NCI-H2171 (cell line): ENCODE data around the gene SMPD3.

Experiments
- DNase-seq: peaks from one replicate; lab custom pipeline; 2025; lab: John Stamatoyannopoulos, UW

The SMPD3 gene

DNA sequence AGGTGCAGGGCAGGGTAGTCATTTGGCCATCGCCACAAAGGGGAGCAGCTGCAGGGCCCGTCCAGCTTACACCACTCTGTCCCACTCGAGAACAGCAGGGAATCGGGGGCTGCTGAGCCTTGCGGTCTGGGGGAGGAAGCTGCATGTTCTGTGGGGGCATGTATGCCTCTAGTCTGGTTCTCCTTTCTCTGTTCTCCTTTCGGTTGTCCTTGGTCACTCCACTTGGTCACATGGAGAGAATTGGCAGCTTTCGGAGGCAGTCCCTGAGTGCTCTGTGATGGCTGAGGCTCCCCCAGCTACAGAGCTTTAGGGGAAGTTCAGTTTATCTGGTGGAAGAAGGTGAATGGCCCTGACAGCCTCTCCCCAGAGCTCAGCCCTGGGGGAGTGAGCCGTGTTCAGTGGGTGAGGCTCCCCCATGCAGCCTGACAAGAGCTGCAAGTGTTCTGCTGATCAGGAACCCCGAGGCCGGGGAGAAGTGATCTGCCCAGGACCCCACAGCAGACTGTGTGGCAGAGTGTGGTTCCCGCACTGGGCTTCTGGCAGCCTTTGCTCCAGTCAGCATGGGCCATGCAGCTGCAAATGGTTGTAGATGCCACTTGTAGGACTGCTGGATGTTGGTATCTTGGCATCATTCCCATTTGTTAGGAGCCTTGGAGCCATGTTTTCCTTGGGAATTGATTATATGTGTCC, 22.3 kb upstream of the SMPD3 start:
- DNase-seq = no peak

DNA sequence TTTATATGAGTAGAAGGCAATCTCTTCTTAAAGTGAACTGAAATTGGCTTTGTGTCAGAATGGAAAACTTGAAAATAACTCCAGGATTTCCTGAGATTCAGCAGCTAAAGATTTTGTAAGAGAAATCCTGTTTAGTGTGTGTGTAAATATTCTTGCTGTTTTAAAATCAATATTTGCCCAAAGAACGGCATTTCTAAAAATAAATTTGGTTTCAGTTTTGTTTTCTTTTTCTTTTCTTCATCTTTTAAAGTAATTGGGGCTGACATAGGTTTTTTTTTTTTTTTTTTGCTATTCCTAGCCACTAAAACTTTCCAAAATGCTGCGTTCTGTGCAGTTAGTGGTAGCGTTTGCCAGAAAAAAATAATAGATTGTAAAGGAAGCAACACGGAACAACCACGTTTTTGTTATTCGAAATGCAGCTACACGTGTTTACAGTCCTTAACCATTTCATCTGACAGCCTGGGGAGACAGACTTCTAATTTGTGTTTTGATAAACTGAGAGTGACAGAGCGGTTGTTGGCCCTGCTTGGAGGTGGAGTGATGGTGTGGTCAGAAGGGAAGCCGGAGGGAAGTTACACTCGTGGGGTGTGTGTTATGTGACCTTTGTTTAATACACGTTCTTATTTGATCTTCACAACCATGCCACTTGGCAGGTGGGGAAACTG, 21.6 kb upstream of the SMPD3 start:
- no peak for DNase-seq

DNA sequence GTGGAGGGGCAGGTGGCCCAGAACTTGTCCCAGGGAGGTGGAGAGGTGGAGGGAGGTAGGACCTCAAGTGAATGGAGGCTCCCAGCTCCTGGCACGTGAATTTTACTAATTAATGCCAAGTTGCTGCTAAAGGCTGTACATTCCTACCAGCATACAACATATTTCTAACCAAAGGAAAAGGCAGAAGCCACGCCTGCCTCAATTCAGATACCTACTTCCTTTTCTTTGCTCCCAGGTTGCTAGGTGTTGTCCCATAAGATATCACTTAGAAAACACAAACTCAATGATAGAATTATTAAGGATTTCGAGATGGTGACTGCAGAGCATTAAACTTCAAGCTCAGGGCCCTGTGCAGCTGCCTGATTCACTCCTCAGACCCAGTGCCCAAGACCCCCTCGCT, 20.5 kb upstream of the SMPD3 start:
- no peak for DNase-seq

DNA sequence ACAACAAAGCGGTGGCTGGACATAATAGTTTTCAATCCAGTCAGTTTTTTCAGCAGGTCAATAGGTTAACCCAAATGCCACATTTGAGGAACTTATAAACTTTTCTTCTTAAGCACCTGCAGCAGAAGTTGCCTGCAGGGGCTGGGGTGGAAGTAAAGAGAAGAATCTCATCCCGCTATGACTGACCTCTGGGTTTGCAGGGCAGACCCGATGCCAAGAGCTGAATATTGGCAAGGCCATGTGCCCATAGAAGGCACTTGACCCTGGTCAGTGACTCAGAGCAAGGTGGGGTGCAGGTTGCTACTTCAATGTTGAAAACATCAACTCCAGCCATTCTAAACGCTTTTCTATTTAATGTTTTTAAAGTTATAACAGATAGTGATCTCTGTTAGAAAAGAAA, 17.9 kb upstream of the SMPD3 start:
- DNase-seq = no peak

DNA sequence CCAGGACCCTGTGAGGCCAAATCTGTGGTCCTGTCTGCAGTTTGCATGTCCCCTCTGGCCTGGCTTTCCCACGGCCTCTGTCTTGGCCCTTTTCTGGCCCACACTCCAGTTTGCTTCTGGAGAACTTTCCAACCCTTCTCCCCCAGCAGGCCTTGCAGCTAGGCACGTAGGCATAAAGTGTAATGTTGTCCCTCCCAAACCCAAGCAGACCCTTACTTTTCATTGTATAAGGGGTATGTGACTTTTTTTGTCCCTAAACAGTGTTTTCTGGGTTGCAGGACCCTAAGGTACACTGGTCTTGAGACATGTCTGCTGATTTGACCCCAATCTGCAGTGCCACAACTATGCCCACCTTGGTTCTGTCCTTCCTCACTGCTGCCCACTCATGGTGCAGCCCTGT, 15.6 kb upstream of the SMPD3 start:
- no peak for DNase-seq

DNA sequence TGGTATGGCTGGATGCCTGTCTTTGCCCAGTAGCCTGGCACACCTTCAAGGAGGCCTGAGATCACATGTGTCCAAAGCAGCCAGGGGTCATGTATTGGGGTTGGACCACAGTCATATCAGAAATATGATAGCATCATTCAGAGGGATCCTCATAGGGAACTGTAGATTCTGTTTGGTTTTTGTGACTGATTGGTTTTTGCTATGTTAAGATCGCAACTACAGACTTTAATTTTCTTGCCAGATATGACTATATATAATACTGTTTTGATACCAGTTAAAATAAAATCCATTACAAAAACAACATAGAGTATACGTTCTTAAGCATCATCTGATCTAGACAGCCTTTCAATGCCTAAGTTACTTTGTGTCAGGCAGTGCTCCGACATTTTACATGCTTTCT, 11.8 kb upstream of the SMPD3 start:
- DNase-seq = no peak

DNA sequence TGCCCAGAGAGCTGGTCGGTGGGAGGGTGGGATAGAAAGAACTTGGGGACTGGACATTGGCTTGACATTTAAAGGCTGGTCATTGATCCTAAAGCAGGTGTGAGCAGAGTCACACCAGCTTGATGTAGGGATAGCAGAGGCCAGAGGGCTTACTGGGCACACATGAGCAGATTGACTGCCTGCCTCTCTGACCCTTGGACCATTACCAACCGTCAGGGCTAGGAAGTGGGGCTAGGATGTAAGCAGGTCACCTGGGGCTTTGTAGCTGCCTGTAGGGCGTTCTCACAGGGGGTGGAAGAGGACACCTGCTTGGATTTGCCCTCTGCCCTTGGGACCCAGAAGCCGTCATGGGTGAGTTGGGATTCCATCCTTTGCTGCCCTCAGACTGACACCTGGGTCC, 11.1 kb upstream of the SMPD3 start:
- no peak for DNase-seq

DNA sequence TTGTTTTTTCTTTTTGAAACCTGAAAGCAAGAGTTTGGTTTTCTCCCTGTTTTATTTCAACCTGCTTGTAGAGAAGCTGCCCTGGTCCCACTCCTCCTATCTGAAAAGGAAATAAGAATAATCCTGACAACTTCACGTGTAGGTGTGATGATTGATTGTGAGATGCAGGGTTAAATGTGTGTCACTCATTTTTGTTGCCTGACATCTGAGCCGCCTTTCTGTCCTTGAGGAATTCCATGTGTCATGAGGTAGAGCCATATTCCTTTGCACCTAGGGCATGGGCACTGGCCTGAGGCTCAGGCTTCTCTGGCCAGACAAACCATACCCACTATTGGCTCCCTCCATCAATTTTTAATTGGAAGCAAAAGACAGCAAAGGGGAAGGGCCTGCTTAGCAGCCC, 10.2 kb upstream of the SMPD3 start:
- no peak for DNase-seq

DNA sequence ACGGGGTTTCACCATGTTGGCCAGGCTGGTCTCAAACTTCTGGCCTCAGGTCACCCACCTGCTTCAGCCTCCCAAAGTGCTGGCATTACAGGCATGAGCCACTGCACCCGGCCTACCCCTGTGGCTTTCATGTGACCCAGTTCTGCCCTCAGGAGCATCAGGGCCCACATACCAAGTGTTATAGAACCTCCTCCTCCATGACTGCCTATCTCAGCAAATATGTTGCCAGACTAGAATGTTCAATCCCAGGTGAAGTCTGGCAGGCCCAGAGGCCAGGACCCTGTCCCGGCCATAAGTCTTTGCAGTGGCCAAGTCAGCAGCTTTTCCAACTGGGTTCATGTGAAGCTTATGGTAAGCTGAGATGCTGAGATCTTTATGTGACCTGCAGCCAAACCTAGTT, 9.8 kb upstream of the SMPD3 start:
- DNase-seq = no peak

DNA sequence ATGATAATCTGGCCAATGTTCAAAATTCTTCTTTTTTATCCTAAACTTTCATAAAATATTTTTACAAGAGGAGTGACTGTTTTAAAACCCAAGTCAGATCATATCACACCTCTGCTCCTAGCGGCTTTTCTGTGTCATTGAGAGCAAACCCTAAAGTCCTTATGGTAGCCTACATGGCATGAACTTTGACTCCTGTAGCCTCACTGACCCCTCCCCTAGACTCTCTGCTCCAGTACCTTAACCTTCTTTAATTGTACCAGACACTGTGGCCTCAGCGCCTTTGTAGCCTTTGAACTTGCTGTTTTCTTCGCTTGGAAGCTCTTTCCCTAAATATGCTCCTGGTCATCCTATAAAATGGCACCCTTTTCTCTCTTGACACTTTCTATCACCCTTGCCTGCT, 7.3 kb upstream of the SMPD3 start:
- no peak for DNase-seq

DNA sequence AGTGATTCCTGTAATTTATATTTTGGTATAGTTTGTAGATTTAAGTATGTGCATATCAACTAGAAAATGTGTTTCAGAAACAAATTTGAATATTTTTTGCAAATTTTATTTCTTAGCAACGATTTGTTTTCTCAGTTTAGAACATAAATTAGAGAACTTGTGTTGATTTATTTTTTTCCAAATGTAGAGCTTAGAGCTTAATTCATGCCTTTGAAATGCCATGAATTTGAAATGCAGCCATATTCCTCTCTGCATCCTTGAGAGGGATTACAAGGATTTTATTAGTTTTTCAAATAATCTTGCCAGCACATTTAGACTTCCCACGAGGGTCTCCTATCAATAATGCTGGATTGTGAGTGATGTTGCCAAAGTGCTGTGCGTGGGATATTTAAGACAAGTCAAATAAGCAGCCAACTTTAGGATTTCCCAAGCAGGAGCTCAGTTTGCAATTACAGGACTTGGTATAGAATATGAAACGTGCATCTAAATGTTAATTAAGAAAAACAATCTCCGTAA, 6.7 kb upstream of the SMPD3 start:
- DNase-seq = no peak

DNA sequence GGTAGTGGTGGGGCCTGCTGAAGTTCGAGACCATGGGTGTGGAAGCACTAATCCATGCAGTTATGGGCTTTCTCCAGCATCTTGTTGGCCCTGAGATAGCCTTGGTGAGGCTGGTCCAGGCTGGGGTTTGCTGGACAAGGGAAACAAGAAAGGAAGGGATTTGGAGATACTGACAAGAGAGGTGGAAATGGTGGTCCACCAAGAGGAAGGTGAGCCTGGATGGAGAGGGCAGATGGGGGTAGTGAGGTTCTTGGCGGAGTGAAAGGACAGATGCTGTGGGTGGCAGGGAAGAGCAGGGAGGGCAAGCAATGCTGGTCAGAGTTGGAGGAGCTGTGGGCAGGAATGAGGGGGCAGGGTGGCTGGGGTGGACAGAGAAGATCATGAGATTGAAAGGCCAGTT, 5.5 kb upstream of the SMPD3 start:
- DNase-seq = no peak

DNA sequence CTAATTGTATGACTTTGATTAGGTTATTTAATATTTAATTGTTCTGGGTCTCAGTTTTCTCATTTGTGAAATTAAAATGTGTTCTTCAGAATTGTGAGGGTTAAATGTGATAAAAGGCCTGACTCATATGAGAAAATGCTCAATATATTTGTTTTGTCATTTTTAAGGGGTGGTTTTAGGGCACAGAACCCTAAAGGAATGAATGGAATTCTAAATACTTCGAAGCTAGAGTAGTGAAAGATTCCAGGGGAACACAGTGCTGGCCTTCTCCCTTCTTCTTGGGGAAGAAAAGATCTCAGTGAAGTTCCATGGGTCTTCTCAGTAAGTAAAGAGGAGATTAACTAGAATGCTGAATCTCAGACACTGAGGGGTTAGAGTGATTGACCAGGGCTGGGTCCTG, 3.9 kb upstream of the SMPD3 start:
- DNase-seq = no peak

DNA sequence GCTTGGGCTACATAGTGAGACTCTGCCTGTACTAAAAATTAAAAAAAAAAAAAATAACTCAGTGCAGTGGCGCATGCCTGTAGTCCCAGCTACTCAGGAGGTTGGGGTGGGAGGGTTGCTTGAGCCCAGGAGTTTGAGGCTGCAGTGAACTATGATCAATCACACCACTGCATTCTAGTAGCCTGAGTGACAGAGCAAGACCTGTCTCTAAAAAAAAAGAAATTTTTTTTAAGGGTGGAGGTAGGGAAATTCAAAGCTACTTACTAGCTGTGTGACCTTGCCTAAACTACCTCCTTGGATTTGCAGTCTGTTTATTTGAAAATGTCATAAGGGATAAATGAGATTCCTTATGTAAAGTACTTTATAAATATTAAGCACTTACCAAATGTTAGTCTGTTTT, 3.4 kb upstream of the SMPD3 start:
- DNase-seq = no peak

DNA sequence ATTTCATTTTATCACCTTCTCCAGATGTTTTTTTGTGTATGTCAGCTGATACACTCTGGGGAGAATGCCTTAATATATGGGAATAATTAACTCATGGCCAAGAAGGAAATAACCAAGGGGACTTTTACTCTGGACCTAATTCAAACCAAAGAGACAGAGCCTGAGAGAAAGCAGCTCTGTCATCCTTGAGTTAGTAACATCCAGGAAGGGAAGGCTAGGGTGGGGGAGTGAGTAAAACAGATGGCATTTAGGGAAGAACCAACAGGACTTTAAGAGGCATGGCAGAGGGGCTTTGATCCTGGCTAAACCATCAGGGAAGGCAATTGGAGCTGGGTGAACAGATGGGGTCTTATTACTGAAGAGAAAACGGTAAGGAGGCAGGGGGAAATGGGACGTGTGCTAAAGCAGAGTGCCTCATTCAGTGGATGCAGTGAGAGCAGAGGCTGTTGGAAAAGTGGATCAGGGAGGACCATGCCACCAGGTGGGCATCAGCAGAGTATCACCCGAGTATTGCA, 2.5 kb upstream of the SMPD3 start:
- peak; percentile 94 for DNase-seq

DNA sequence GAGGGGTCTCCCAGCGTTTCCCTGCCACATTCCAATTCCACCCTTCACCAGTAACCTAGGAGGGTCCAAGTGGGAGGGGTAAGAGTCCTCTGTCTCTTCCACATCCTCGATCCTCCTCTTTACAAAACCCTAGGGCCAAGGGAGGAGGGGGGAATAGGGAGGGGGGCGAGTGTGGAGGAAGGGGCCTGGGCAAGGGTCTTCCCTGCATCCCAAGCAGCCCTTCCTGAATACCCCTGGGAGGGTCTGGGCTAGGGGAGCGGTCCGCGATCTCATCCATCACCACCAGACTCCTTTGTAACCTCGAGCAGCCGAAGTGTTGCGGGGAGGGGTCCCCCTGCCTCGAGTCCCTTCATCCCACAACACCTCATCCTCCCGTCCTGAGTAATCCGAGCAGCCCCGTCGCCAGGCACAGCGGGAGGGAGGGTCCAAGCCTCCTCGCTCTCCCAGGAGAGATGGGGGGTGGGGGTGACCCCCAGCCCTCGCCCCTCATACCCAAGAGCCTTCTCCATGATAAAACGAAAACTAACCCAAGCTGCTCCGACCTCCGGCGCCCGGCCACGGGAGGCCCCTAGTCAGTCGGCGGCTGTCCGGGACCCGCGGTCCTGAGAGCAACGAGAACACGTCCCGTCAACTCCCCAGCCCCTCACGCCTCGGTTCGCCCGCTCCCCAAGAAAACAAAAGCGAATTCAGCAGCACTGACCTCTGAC, 502 bp downstream of the SMPD3 start:
- peak; percentile 39 for DNase-seq

DNA sequence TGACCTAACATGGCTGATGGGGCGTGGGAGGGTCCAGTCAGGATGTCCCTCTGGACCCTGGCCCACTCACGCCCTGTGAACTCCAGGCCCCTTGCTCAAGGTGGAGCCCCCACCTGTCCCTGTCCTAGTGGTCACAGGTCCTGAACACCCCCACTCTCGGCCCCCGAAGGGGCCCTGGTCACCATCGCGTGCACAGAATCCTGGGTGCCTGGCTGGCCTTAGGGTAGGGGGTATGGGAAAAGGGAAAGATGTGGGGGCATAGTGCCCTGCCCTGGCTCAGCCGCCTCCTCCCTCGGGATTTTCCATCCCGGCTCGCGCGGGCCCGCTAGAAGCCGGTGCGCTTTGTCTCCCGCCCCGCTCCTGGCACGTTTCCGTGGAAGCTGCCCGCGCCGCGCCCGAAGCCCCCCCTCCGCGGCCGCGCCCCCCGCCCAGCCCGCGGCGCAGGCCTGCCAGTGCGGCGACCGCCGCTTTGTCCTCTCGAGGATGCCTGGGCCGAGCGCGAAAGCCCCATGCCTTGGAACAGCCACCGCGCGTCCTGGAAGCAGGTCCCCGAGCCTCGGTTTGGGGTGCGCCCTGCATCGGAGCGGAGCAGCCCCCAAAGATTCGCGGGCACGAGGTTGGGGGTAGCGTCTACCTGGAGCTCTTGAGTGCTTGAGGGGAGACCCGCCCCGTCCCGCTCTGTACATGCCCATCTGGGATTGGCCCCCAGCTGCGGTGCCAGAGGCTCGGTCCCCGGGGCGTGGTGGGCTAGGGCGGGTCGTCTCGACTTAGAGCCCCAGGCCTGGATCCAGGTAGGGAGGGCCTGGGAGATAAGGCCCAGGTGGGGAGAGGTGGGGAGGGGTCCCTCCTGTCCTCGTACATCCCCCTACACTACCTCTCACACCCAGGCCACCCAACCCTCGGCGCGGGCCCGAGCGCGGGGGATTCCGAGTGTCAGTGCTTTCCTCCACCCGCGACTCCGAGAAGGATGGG, 1.3 kb downstream of the SMPD3 start:
- peak; percentile 52 for DNase-seq

DNA sequence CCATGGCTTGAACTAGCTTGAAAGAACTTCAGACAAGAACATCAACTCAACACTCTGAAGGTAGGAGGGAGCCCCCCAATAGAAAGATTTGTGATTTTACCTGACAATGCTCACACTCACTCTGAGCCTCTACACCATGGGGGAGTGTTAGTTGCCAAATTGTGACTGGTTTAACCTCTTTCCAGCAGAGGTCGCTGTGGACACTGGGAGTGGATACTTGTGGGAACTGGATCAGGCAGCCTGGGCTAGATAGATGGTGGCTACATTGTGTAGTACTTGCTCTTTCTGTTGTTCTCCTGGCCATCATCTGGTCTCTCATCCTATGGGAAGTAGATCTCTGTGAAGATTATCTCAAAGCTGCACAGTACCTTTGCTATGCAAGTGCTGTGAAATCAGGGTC, 2.9 kb downstream of the SMPD3 start:
- DNase-seq = peak; percentile 44

DNA sequence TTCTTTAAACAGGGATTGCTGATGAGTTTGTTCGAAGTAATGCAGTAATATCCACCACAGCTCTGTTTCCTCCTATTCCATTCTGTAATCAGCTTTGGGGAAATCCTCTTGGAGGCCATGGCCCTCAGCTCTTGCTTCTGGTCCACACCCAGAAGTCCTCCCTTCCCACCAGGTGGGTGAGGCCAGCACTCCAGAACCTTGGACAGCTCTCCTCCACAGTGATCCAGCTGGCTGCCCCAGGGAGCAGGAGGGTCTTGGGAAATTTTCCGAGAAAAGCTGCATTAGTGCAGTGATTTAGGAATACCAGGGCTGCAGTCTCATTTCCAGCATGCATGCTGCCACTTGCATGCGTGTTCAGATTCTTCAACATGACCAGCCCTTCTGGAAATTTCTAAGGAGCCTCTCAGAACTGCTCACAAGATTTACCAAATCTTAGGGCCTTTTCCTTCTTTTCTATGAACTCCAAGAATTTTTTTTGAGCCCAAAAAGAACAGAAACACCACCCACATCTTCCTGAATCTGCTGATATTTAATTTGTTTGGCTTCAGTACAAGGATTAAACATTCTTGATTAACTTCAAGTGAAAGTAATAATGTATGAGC, 4.2 kb downstream of the SMPD3 start:
- DNase-seq = no peak

DNA sequence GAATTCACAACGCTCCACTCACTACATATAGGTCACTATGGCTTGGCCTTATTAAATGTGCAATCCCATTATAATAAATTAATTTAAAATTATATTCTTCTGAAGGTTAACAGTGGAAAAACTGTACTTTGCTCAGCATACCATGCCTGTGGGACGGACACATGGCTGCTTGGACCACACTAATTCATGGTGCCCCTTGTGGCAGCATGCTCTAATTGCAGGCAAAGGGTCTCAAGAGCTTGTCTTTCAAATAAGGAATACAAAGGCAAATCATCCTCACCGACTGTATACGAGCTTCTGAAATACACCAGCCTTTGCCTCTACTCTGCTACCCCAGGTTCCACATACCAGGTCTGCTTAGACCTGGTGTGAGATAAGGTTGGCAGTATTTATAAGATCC, 11.7 kb downstream of the SMPD3 start:
- DNase-seq = no peak

DNA sequence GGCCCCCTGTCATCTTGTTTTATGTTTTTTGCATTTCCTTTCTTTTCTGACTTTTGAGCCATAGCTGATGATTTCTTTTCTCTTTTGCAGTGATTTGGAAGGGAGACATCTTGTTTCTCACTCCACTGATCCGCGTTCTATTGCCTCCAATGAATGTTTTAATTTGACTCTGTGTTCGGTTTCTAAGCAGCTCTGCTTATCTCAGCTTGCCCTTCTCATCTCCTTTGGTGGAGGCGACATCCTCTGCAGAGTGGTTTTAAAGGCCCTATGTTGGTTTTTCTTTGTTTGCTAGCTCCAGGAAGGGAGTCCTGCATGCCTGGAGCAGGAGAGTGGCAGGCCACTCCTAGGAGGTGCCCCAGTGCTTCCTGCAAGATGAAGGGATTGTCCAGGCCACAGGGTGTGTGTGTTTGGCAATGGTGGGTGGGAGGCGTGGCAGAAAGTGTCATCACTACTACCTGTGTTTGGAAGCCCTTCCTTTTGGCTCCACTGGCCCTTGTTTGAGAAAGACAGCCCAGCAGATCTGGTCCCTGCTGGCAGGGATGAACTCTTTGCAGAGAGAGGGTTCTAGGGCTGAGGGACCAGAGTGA, 13.6 kb downstream of the SMPD3 start:
- DNase-seq = no peak
